PC-3 (cell line): ENCODE data around the gene PPM1L. TPM values are rescaled to one million over a fixed set of nuclear protein-coding genes. Genes with fewer than 3 reads are reported as not detected.

Experiments
- ATAC-seq: fragments of 200-7000 bp; cut with Tn5 transposase; 2 replicates; pipeline ENCODE4 v1.9.1; 2020; ENCODE audit warnings: mild to moderate bottlenecking, moderate library complexity
- BruUV-seq: library from RNA; stranded (reverse); fragments of 400-500 nt; replicated peaks from 2 replicates; lab custom pipeline; 2021; lab: Mats Ljungman, UMichigan
- CTCF ChIA-PET: fragments of 300-600 bp; sonication (Branson Sonifier 250); formaldehyde crosslinking; loops from one replicate; lab custom pipeline; 2022; ENCODE audit warnings: antibody characterized with exemption; lab: Charles Lee
- POLR2A ChIA-PET: fragments of 300-600 bp; sonication (Branson Sonifier 250); formaldehyde crosslinking; loops from one replicate; lab custom pipeline; 2022; ENCODE audit warnings: antibody characterized with exemption; ENCODE audit not compliant: unreplicated experiment; lab: Charles Lee
- DNase-seq: peaks from one replicate; pipeline ENCODE4 v3.0.0-alpha.2; 2015
- H2AFZ ChIP-seq: fragments of 300-600 bp; sonication (generic); 2 replicates; pipeline ENCODE4 v1.6.0; 2016; ENCODE audit warnings: antibody characterized with exemption, low read length
- H3F3A ChIP-seq: fragments of 300-600 bp; sonication (generic); one replicate; pipeline ENCODE4 v1.6.0; 2017; ENCODE audit warnings: antibody characterized with exemption, low read length, control low read depth, mild to moderate bottlenecking; ENCODE audit not compliant: unreplicated experiment
- H3K27ac ChIP-seq: fragments of 300-600 bp; sonication (generic); 2 replicates; pipeline ENCODE4 v1.5.1; 2016; ENCODE audit warnings: mild to moderate bottlenecking, low read length
- H3K27me3 ChIP-seq: fragments of 300-600 bp; sonication (generic); 2 replicates; pipeline ENCODE4 v1.6.1; 2016; ENCODE audit warnings: low read length, mixed read lengths
- H3K36me3 ChIP-seq: fragments of 300-600 bp; sonication (generic); 2 replicates; pipeline ENCODE4 v1.6.1; 2016; ENCODE audit warnings: low read depth, mixed run types, low read length, mixed read lengths
- H3K4me1 ChIP-seq: fragments of 300-600 bp; sonication (generic); 2 replicates; pipeline ENCODE4 v1.5.1; 2016; ENCODE audit warnings: low read length; ENCODE audit not compliant: insufficient read depth
- H3K4me2 ChIP-seq: fragments of 300-600 bp; sonication (generic); 2 replicates; pipeline ENCODE4 v1.6.0; 2016; ENCODE audit warnings: low read length
- H3K4me3 ChIP-seq: fragments of 300-600 bp; sonication (generic); 2 replicates; pipeline ENCODE4 v1.5.1; 2016; ENCODE audit warnings: mild to moderate bottlenecking, low read length, mixed read lengths
- H3K79me2 ChIP-seq: fragments of 300-600 bp; sonication (generic); 2 replicates; pipeline ENCODE4 v1.6.1; 2017; ENCODE audit warnings: low read length, mixed read lengths
- H3K9ac ChIP-seq: fragments of 300-600 bp; sonication (generic); 2 replicates; pipeline ENCODE4 v1.6.0; 2016; ENCODE audit warnings: mild to moderate bottlenecking, low read length
- H3K9me2 ChIP-seq: fragments of 300-600 bp; sonication (generic); replicated peaks from 2 replicates; pipeline ENCODE4 v1.6.1; 2016; ENCODE audit warnings: mixed run types, low read length, mixed read lengths
- H3K9me3 ChIP-seq: fragments of 300-600 bp; sonication (generic); 2 replicates; pipeline ENCODE4 v1.6.1; 2016; ENCODE audit warnings: low read length, mixed read lengths
- H4K20me1 ChIP-seq: fragments of 300-600 bp; sonication (generic); 2 replicates; pipeline ENCODE4 v1.6.1; 2016; ENCODE audit warnings: low read length, mixed read lengths
- EZH2 ChIP-seq: fragments of 300-600 bp; sonication (generic); IDR thresholded peaks from one replicate; pipeline ENCODE4 v1.6.1; 2017; ENCODE audit warnings: antibody characterized with exemption, mild to moderate bottlenecking, low read length; ENCODE audit not compliant: unreplicated experiment
- EZH2phosphoT487 ChIP-seq: fragments of 300-600 bp; sonication (generic); IDR thresholded peaks from 2 replicates; pipeline ENCODE4 v1.6.1; 2018; ENCODE audit warnings: mild to moderate bottlenecking, antibody characterized with exemption, low read length, borderline replicate concordance
- intact Hi-C: fragments of 100-400 bp; cut with micrococcal nuclease; formaldehyde crosslinking; loops from 2 replicates; pipeline ENCODE4 v1.9.0; 2023
- total RNA-seq: library from RNA; depleted of rRNA; stranded (reverse); fragments of >200 nt; gene quantifications from 2 replicates; pipeline ENCODE4 v1.2.3, GENCODE V29; 2014
- TF ChIP-seq, protein P1 (sequence below): fragments of 300-600 bp; sonication (generic); conservative IDR thresholded peaks from 2 replicates; pipeline ENCODE4 v1.5.1; 2017; ENCODE audit warnings: antibody characterized with exemption, low read depth, mild to moderate bottlenecking, low read length

Gene PPM1L
- total RNA-seq, 1 experiment from 2014 or later: 7.0 TPM

DNA sequence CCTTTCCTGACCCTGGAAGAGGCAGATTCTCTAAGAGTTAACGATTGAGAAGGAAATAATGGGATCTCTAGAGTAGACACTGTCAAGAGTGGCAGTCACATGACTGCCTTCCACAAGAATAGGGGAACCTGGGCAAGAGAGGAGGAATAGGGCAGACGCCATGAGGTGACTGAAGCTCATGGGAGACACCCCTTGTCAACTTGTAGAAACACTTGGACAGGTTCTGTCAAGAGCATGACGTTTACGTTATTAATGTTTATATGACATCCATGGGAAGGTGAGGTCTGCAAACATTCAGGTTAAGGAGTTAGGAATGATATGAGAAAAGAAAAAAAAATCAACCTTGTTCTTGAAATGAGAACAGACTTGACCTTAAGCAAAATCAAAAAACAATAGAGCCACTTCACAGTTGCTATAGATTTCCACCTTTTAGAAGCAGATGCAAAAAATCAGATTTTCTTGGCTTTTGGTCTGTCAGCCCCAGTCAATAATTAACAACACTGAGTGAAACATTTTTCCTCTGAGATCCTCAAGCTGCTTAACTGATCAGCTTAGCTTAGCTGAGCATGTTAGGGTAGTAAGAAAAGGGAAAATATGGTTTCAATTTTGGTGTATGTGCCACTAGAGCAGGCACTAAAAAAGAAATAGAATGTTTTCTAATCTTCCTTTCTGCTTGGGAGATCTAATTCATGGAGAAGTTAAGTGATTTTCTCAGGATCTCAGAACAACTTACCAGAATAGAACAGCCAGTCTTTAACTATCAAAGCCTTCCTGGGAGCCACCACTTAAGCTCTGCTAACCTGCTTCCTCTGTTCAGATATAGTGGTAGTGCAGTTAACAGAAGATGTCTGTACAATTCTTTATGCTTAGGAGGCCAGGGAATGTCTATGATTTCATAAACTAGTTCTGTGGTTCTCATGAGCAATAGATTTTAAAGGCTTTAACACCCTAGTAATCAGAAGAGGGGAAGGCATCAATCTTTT is 232.2 kb downstream of the PPM1L start:
- Histone ChIP-seq H2AFZ (no peak overlapping the region), H3K4me3 (no peak overlapping the region), H3F3A (no peaks in the 10 kb centered on the region), H3K36me3 (no peaks in the 10 kb centered on the region), H3K4me1 (no peaks in the 10 kb centered on the region), H3K27ac (no peak overlapping the region), H3K79me2 (no peaks in the 10 kb centered on the region), H3K9me3 (no peaks in the 10 kb centered on the region), H4K20me1 (no peaks in the 10 kb centered on the region), H3K4me2 (no peak overlapping the region), H3K9me2 (no peaks in the 10 kb centered on the region), H3K9ac (no peak overlapping the region), H3K27me3 (no peaks in the 10 kb centered on the region)
- intact Hi-C loops: no loop called here
- no peak for TF ChIP-seq EZH2phosphoT487
- no peak for TF ChIP-seq EZH2
- TF ChIP-seq, protein P1, sequence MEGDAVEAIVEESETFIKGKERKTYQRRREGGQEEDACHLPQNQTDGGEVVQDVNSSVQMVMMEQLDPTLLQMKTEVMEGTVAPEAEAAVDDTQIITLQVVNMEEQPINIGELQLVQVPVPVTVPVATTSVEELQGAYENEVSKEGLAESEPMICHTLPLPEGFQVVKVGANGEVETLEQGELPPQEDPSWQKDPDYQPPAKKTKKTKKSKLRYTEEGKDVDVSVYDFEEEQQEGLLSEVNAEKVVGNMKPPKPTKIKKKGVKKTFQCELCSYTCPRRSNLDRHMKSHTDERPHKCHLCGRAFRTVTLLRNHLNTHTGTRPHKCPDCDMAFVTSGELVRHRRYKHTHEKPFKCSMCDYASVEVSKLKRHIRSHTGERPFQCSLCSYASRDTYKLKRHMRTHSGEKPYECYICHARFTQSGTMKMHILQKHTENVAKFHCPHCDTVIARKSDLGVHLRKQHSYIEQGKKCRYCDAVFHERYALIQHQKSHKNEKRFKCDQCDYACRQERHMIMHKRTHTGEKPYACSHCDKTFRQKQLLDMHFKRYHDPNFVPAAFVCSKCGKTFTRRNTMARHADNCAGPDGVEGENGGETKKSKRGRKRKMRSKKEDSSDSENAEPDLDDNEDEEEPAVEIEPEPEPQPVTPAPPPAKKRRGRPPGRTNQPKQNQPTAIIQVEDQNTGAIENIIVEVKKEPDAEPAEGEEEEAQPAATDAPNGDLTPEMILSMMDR: no peak
- DNase-seq (no peak), ATAC-seq (no peak)
- CTCF ChIA-PET: no interaction called here
- no TSS peak for BruUV-seq
- POLR2A ChIA-PET: no interaction called here

DNA sequence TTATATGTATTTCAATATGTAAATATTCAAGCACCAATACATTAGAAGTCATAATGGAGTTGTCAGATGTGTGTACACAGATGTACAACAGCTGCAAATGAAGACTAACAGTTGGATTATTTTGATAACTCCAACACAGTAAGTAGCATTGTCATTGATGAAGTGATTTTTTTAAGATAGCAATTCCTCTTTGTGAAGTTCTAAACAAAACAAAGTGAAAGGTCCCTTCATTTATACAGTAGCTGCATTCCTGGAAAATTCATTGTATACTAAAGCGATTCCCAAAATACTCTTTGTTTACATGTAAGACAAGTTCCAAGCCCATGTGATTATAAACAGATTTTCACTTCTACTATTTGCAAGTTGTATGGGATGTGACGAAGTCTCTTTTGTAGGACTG is 234.4 kb downstream of the PPM1L start:
- intact Hi-C loops: no loop called here
- no TSS peak for BruUV-seq
- TF ChIP-seq EZH2: no peak
- TF ChIP-seq, protein P1: no peak
- Histone ChIP-seq H3K9me2 (no peaks in the 10 kb centered on the region), H3K4me1 (no peaks in the 10 kb centered on the region), H3K27me3 (no peaks in the 10 kb centered on the region), H2AFZ (no peak overlapping the region), H4K20me1 (no peaks in the 10 kb centered on the region), H3K27ac (no peak overlapping the region), H3K9ac (no peak overlapping the region), H3K36me3 (no peaks in the 10 kb centered on the region), H3K9me3 (no peaks in the 10 kb centered on the region), H3K4me3 (no peak overlapping the region), H3K4me2 (no peak overlapping the region), H3K79me2 (no peaks in the 10 kb centered on the region), H3F3A (no peaks in the 10 kb centered on the region)
- ATAC-seq: no peak
- ChIA-PET POLR2A (no interaction called here), CTCF (no interaction called here)
- DNase-seq: no peak

DNA sequence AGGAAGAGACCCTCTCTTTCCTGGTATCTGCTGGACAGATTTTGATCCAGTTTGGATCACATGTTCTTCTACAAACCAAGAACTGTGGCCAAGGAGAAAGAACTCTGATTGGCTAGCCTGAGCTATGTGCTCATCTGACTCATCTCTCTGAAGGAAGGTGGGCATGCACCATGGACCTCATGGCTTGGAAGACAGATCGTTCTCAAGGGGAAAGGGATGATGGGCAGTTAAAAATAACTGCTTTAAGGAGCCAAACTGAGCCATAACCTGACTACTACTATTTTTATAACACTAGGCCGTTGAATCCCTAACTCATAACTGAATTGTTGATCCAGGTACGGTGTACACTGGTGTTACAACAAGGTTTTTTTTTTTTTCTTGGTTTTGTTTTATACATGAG is 236.7 kb downstream of the PPM1L start:
- Histone ChIP-seq H3K9ac (no peak overlapping the region), H3K79me2 (no peaks in the 10 kb centered on the region), H3K9me3 (no peaks in the 10 kb centered on the region), H3K4me1 (no peaks in the 10 kb centered on the region), H3K27ac (no peak overlapping the region), H3K27me3 (no peaks in the 10 kb centered on the region), H3K4me2 (no peak overlapping the region), H3K9me2 (no peaks in the 10 kb centered on the region), H3K36me3 (no peaks in the 10 kb centered on the region), H3K4me3 (no peak overlapping the region), H3F3A (no peaks in the 10 kb centered on the region), H4K20me1 (no peaks in the 10 kb centered on the region), H2AFZ (no peak overlapping the region)
- no TSS peak for BruUV-seq
- DNase-seq (no peak), ATAC-seq (no peak)
- TF ChIP-seq, protein P1: no peak
- TF ChIP-seq EZH2: no peak
- no peak for TF ChIP-seq EZH2phosphoT487
- POLR2A ChIA-PET: no interaction called here
- intact Hi-C loops: no loop called here
- CTCF ChIA-PET: no interaction called here
